Measurements from ENCODE around the gene IL36B. TPM values are rescaled to one million over a fixed set of nuclear protein-coding genes. Genes with fewer than 3 reads are reported as not detected.

Gene IL36B
- polyA plus RNA-seq, 1 donor (not counting 4 experiments of a cell fraction or from before 2014, with no cell fraction given) = 0.21 TPM

GRCh38 chr2:113025737-113026136 lies 26.9 kb downstream of the IL36B start:
- Histone ChIP-seq H3K36me3 (ENCODE audit: control insufficient read depth in 2 of 2, extremely low read depth in 1 of 2, insufficient read depth in 2 of 2, low read length in 2 of 2) (no peaks in the 10 kb centered on the region), H3K27me3 (ENCODE audit: control insufficient read depth, extremely low read depth, insufficient read depth, low read length) (peaks cover 16% of the 10 kb centered on the region), H3K4me1 (ENCODE audit: control insufficient read depth, extremely low read depth, insufficient read depth, low read length) (no peaks in the 10 kb centered on the region), H3K9me1 (ENCODE audit: control insufficient read depth, extremely low read depth, insufficient read depth, low read length) (no peaks in the 10 kb centered on the region), H4K20me1 (ENCODE audit: control insufficient read depth, extremely low read depth, insufficient read depth, low read length) (no peaks in the 10 kb centered on the region), H3K9me3 (ENCODE audit: control insufficient read depth, low read depth, low read length) (no peaks in the 10 kb centered on the region), H3K9ac (ENCODE audit: control insufficient read depth, extremely low read depth, insufficient read depth, low read length) (no peak overlapping the region), H2AFZ (ENCODE audit: control insufficient read depth, low read length) (no peak overlapping the region), H3K27ac (ENCODE audit: control insufficient read depth, insufficient read depth, low read length) (no peak overlapping the region), H3K4me2 (ENCODE audit: control insufficient read depth, extremely low read depth, insufficient read depth, low read depth, low read length) (no peak overlapping the region), H3K4me3 (ENCODE audit: control insufficient read depth in 2 of 3, extremely low read depth in 1 of 3, insufficient read depth in 2 of 3, low read depth in 1 of 3, low read length in 3 of 3) (no peak overlapping the region), H3K79me2 (ENCODE audit: control insufficient read depth, insufficient read depth, low read length) (no peaks in the 10 kb centered on the region)
- dilution Hi-C loops (cut with MboI; ENCODE audit: extremely low pct_ligation_motif_present, low sequenced_read_pairs) = no loop called here
- FAIRE-seq = no peak
- no peak for TF ChIP-seq CTCF (optimal IDR thresholded peaks at IDR 0.05 in 1 of 3, IDR thresholded peaks at IDR 0.05 in 1 of 3, conservative IDR thresholded peaks at IDR 0.05 in 1 of 3; ENCODE audit: extremely low read depth in 1 of 3, insufficient read depth in 2 of 3, low read length in 3 of 3)
- TF ChIP-seq EZH2 (IDR thresholded peaks at IDR 0.05; ENCODE audit: low read length) = no peak
- no peak for DNase-seq (ENCODE audit: low read depth, low spot score)

- no peak overlapping the region for H3K4me2 ChIP-seq (ENCODE audit: control insufficient read depth, extremely low read depth, insufficient read depth, low read depth, low read length)
- no peak overlapping the region for H3K27ac ChIP-seq (ENCODE audit: control insufficient read depth, insufficient read depth, low read length)
- no peak overlapping the region for H2AFZ ChIP-seq (ENCODE audit: control insufficient read depth, low read length)
- H4K20me1 ChIP-seq (ENCODE audit: control insufficient read depth, extremely low read depth, insufficient read depth, low read length) = no peaks in the 10 kb centered on the region
- H3K9ac ChIP-seq (ENCODE audit: control insufficient read depth, extremely low read depth, insufficient read depth, low read length) = no peak overlapping the region
- H3K27me3 ChIP-seq (ENCODE audit: control insufficient read depth, extremely low read depth, insufficient read depth, low read length) = peaks cover 15% of the 10 kb centered on the region
- H3K4me3 ChIP-seq (ENCODE audit: control insufficient read depth in 2 of 3, extremely low read depth in 1 of 3, insufficient read depth in 2 of 3, low read depth in 1 of 3, low read length in 3 of 3) = no peak overlapping the region
- TF ChIP-seq EZH2 (IDR thresholded peaks at IDR 0.05; ENCODE audit: low read length) = no peak
- TF ChIP-seq CTCF (optimal IDR thresholded peaks at IDR 0.05 in 1 of 3, IDR thresholded peaks at IDR 0.05 in 1 of 3, conservative IDR thresholded peaks at IDR 0.05 in 1 of 3; ENCODE audit: extremely low read depth in 1 of 3, insufficient read depth in 2 of 3, low read length in 3 of 3) = no peak
- no peaks in the 10 kb centered on the region for H3K9me1 ChIP-seq (ENCODE audit: control insufficient read depth, extremely low read depth, insufficient read depth, low read length)
- dilution Hi-C loops (cut with MboI; ENCODE audit: extremely low pct_ligation_motif_present, low sequenced_read_pairs) = no loop called here
- H3K36me3 ChIP-seq (ENCODE audit: control insufficient read depth in 2 of 2, extremely low read depth in 1 of 2, insufficient read depth in 2 of 2, low read length in 2 of 2) = no peaks in the 10 kb centered on the region
- H3K79me2 ChIP-seq (ENCODE audit: control insufficient read depth, insufficient read depth, low read length) = no peaks in the 10 kb centered on the region
- DNase-seq (ENCODE audit: low read depth, low spot score) (no peak), FAIRE-seq (no peak)
- no peaks in the 10 kb centered on the region for H3K9me3 ChIP-seq (ENCODE audit: control insufficient read depth, low read depth, low read length)
- H3K4me1 ChIP-seq (ENCODE audit: control insufficient read depth, extremely low read depth, insufficient read depth, low read length) = no peaks in the 10 kb centered on the region
Measured at GRCh38 chr2:113024764-113025163, 27.9 kb downstream of the IL36B start.
